ENCODE results near the gene RGS14. TPM values are rescaled to one million over a fixed set of nuclear protein-coding genes. Genes with fewer than 3 reads are reported as not detected.
A peak's percentile ranks its signal among the peaks of the same experiment; 100 is the strongest.

RGS14 gene
- total and polyA plus RNA-seq, 2 donors (not counting 3 experiments of a cell fraction or from before 2014, with no cell fraction given) = 4.3 to 7.3 TPM

DNA sequence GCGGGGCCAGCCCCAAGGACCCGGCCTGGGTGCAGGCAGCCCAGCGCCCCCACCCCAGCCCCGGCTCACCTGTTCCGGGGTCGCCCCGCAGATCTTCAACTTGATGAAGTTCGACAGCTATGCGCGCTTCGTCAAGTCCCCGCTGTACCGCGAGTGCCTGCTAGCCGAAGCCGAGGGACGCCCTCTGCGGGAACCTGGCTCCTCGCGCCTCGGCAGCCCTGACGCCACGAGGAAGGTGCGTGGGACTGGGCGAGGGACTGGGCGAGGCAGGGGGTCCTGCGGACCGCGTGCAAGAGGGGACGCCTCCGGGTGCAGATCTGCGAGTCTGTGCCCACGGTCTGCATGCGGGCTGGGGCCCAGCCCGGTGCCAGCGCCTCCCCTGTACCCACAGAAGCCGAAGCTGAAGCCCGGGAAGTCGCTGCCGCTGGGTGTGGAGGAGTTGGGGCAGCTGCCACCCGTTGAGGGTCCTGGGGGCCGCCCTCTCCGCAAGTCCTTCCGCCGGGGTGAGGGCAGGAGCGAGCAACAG is 9.7 kb downstream of the RGS14 start:
- ChIA-PET CTCF (interaction anchor here (1.0 to 3.9 kb wide), 11 partner anchors 9 to 130 kb away, joined by 3 to 19 read pairs (median 8); partner anchors contain the start of genes LMAN2, PDLIM7 and RGS14), POLR2A (interaction anchor here (0.6 to 1.3 kb wide), 6 partner anchors 9 to 130 kb away, joined by 3 to 5 read pairs (median 3); partner anchors contain the start of genes GRK6, PDLIM7 and RGS14)
- H3K9me1 ChIP-seq (replicated peaks; ENCODE audit: control insufficient read depth, extremely low read depth, insufficient read depth, low read length) = no peaks in the 10 kb centered on the region
- H2AFZ ChIP-seq (ENCODE audit: low read depth, low read length) = peak overlapping the region; percentile 36
- TF ChIP-seq JUN (IDR thresholded peaks at IDR 0.05; ENCODE audit: borderline replicate concordance, insufficient read depth, insufficient read length, low read depth) = no peak
- TF ChIP-seq GATA2 (IDR thresholded peaks at IDR 0.05; ENCODE audit: insufficient read depth, insufficient read length, low read depth, low read length) = no peak
- no peak for TF ChIP-seq FOS (IDR thresholded peaks at IDR 0.05; ENCODE audit: borderline replicate concordance, insufficient read depth, low read length)
- TF ChIP-seq, protein P1, sequence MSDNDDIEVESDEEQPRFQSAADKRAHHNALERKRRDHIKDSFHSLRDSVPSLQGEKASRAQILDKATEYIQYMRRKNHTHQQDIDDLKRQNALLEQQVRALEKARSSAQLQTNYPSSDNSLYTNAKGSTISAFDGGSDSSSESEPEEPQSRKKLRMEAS (IDR thresholded peaks at IDR 0.05; ENCODE audit: insufficient read depth, insufficient read length) = peak; percentile 31
- TF ChIP-seq POLR2A (IDR thresholded peaks at IDR 0.05; ENCODE audit: low read depth, low read length) = no peak
- TF ChIP-seq MYC (IDR thresholded peaks at IDR 0.05; ENCODE audit: low read depth, low read length) = no peak
- no peak overlapping the region for H3K9ac ChIP-seq (replicated peaks; ENCODE audit: extremely low read depth, insufficient read depth, low read length)
- H4K20me1 ChIP-seq (replicated peaks; ENCODE audit: control insufficient read depth, extremely low read depth, insufficient read depth, low read length) = no peaks in the 10 kb centered on the region
- H3K4me3 ChIP-seq (replicated peaks in 1 of 3; ENCODE audit: insufficient read depth in 1 of 3, low read depth in 1 of 3, low read length in 3 of 3) = peak overlapping the region in 1 of 3 experiments; percentile 37
- no peak overlapping the region for H3K4me2 ChIP-seq (ENCODE audit: insufficient read depth, low read length)
- H3K27ac ChIP-seq (ENCODE audit: insufficient read depth, low read depth, low read length) = no peak overlapping the region
- H3K36me3 ChIP-seq (ENCODE audit: control insufficient read depth in 2 of 2, extremely low read depth in 1 of 2, insufficient read depth in 2 of 2, low read length in 2 of 2) = no peaks in the 10 kb centered on the region
- H3K27me3 ChIP-seq (ENCODE audit: control insufficient read depth in 2 of 2, insufficient read depth in 2 of 2, low read length in 2 of 2) = no peaks in the 10 kb centered on the region
- H3K9me3 ChIP-seq (replicated peaks; ENCODE audit: control insufficient read depth, insufficient read depth, low read length) = no peaks in the 10 kb centered on the region
- dilution Hi-C loops (cut with MboI; ENCODE audit: extremely low pct_ligation_motif_present, low sequenced_read_pairs) = no loop called here
- DNase-seq (ENCODE audit: low read depth, low spot score) = no peak
- FAIRE-seq = no peak
- BruUV-seq (replicated peaks) = no TSS peak
- peaks cover 28% of the 10 kb centered on the region for H3K4me1 ChIP-seq (ENCODE audit: control insufficient read depth, extremely low read depth, insufficient read depth, low read length)
- no peaks in the 10 kb centered on the region for H3K79me2 ChIP-seq (ENCODE audit: control insufficient read depth, insufficient read depth, low read length)
- intact Hi-C loops (cut with micrococcal nuclease) = loop anchor here (5.0 kb wide), 1 partner anchor 55 kb away; the partner anchor contains the start of gene MXD3
